Left cardiac atrium (tissue), 4 donors: ENCODE results near the gene ADAMTS2. TPM values are rescaled to one million over a fixed set of nuclear protein-coding genes. Genes with fewer than 3 reads are reported as not detected.

Experiments used
- ATAC-seq, 2 donors: fragments of 200-7000 bp; cut with Tn5 transposase; one replicate each; pipeline ENCODE4 v1.9.1; 2020; ENCODE audit warnings: mild to moderate bottlenecking in 2 of 2, moderate library complexity in 2 of 2
- DNase-seq: peaks from one replicate; pipeline ENCODE4 v3.0.0-alpha.2; 2020
- intact Hi-C, 2 donors: fragments of 100-400 bp; cut with DNase I; formaldehyde crosslinking; loops; one replicate each; pipeline versions ENCODE4 v1.14.1 to v1.15.1; 2022 to 2023
- total RNA-seq, 2 donors: library from RNA; stranded (reverse); fragmentation: NEBNext Ultra II Directional; extraction: Animal tissue kit (Norgen Biotek cat#: 25700); gene quantifications; one replicate each; pipeline ENCODE4 v1.2.1, GENCODE V29; 2021
- donor health status: DM: no; HTN: yes; CAD: no.
- donor health status: DM: no; HTN: yes; CAD: no; lungs with severe emphysema.
- donor health status: DM: yes; HTN: yes; CAD: no.
- donor health status: Dilated cardiomyopathy.

ADAMTS2 gene
- total RNA-seq, 2 donors from 2014 or later: 15.0 to 22.7 TPM

DNA sequence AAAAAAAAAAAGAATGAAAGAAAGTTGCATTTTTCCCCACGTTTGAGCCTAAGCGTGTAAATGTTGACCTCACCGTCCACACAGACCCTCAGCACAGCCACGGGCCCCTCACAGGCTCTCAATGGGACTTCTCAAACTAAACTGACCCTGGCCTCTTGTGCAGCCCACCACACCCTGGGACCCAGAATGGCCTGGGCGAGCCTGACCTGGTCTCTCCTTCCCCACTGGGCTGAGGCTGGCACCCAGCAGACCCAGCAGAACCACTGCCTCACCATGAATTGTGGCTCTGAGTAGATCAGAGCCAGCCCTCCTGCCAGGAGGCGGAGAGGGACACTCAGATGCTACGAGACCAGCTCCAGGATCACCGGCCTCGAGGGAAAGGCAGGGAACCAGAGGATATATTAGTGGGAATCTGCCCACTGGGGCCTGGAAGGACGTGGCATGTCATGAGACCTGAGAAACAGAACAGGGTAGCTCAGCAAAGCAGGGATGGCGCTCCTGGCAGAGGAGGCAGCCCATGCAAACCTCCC lies 160.7 kb downstream of the ADAMTS2 start:
- intact Hi-C loops: no loop called here
- ATAC-seq: no peak
- DNase-seq: peak; percentile 7

- peak; percentile 11 for DNase-seq
- no peak for ATAC-seq
- intact Hi-C loops: no loop called here
Observed at GRCh38 chr5:179183481-179183880, 161.8 kb downstream of the ADAMTS2 start.

- no peak for ATAC-seq
Observed at GRCh38 chr5:179182601-179183000, 162.7 kb downstream of the ADAMTS2 start.

DNA sequence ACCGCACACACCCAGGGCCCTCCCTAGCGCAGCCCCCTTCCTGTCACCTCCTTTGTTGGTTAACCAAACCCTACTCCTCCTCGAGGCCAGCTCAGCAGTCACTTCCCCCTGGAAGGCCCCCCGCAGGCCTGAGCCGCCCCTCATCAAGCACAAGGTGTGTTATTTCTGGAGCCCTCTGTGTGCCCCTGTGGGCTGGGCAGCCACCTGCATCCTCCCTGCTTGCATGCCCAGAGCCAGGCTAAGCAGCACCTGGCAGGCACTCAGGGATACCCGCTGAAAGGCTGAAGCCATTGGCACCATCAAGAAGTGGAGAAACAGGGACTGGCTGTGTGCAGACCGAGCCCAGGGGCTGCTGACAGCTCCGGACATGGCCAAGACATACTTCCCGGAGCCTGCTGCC lies 163.3 kb downstream of the ADAMTS2 start:
- intact Hi-C loops: no loop called here
- ATAC-seq (no peak), DNase-seq (peak; percentile 8)

More at GRCh38 chr5:179182601-179183000, 162.7 kb downstream of the ADAMTS2 start:
- no peak for DNase-seq
- intact Hi-C loops: no loop called here

DNA sequence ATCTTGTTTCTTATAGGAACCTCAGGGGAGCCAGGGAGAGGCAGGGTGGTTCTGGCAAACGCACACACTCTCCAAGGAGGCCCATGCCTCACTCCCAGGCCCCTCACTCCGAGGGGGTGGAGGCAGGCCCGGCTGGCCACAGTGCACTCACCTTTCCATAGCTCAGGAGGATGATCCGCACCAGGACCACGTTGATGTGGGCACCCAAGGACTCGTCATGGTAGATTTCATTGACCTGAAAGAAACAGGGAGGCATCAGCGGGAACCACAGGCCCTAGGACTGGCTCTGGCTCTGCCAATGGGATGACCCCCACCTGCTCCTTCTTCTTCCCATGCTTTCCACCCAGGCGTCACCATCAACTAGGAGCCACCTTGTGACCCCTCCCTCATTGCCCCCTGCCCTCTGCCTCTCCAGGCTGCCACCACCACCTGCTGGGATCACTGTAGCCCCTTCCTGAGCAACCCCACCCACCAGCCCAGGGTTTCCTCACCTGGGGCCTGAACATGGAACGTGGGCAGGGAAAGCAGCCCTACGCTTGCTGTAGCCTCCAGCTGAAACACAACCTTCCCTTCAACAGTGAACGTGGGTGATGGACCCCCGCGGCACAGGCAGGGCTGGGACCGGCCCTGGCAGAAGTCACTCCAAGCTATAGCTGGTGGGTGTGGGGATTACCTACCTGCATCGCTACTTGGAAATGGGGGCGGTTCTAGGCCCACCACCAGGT lies 164.2 kb downstream of the ADAMTS2 start:
- intact Hi-C loops: no loop called here
- DNase-seq: peak; percentile 17
- no peak for ATAC-seq

- DNase-seq: peak; percentile 9
- no peak for ATAC-seq
- intact Hi-C loops: no loop called here
Observed at GRCh38 chr5:179180061-179180610, 165.1 kb downstream of the ADAMTS2 start.

GRCh38 chr5:179177711-179178575 lies 167.3 kb downstream of the ADAMTS2 start:
- peak in 1 of 2 donors; percentile 50 for ATAC-seq
- DNase-seq: peak; percentile 10
- intact Hi-C loops: no loop called here

GRCh38 chr5:179176571-179177230 lies 168.6 kb downstream of the ADAMTS2 start:
- no peak for DNase-seq
- ATAC-seq: no peak
- intact Hi-C loops: no loop called here

DNA sequence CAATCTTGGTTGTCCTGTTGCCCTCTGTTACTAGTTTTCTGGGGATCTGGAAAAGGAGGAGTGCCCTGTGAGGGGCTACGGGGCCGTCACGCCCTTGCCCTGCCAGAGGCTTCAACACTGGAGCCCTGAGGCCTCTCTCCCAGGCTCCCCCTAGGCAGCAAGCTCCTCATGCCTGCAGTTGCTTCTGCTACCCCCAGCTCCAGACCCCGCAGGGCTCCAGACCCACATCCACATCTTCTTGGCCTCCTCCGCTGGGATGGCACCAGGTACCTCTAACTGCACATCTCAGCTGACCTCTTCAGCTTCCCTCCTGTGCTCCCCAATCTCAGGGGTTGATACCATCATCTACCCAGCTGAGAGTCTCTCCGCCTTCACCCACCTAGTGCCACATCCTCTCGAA lies 169.1 kb downstream of the ADAMTS2 start:
- intact Hi-C loops: no loop called here
- DNase-seq (no peak), ATAC-seq (no peak)

- intact Hi-C loops: no loop called here
- ATAC-seq (no peak), DNase-seq (no peak)
Observed at GRCh38 chr5:179171816-179172745, 173.2 kb downstream of the ADAMTS2 start.

GRCh38 chr5:179171251-179171815 lies 173.9 kb downstream of the ADAMTS2 start:
- ATAC-seq (no peak), DNase-seq (no peak)
- intact Hi-C loops: no loop called here

GRCh38 chr5:179170606-179171005 lies 174.7 kb downstream of the ADAMTS2 start:
- ATAC-seq: no peak
- DNase-seq: peak; percentile 9
- intact Hi-C loops: no loop called here

DNA sequence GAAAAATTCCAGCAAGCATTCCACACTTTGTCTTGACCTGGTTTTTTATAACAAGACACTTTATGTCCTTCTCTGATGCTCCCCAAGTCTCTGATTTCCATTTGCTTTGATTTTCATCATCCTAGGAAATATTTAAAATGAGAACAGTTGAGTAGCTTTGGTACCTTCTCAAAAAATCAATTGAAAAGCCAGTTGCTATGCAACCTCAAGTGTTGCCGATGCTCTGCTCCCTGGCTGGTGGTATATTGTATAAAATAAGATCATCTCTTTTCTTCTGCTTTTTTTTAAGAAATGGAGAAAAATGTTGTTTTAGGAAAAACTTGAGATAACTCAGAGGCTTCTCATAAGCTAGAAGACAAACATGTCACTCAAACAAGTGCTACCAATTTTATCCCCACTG lies 175.4 kb downstream of the ADAMTS2 start:
- ATAC-seq (no peak), DNase-seq (no peak)
- intact Hi-C loops: no loop called here

DNA sequence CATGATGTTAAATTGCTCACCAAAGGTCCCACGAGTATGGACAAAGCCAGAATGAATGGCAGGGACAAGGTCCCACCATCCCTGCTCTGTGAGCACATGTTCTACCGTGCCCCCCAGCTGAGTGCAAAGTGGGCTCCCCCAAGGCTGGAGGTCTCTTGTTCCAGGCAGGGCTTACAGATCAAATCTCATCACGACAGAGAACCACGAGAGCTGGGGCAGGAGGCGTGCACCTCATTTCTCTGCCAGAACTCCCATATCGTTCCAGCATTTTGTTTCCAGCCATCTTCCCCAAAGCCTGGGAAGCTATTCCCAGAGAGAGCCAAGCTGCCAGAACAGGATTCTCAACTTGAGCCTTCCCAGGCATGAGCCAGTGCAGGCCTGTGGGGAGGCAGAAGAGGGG lies 176.6 kb downstream of the ADAMTS2 start:
- ATAC-seq: no peak
- intact Hi-C loops: no loop called here
- peak; percentile 13 for DNase-seq

GRCh38 chr5:179167871-179168451 lies 177.3 kb downstream of the ADAMTS2 start:
- ATAC-seq: no peak
- intact Hi-C loops: loop anchor here (1.0 to 2.0 kb wide), 2 partner anchors 326 to 327 kb away; no protein-coding TSS in a partner anchor
- DNase-seq: peak; percentile 19

DNA sequence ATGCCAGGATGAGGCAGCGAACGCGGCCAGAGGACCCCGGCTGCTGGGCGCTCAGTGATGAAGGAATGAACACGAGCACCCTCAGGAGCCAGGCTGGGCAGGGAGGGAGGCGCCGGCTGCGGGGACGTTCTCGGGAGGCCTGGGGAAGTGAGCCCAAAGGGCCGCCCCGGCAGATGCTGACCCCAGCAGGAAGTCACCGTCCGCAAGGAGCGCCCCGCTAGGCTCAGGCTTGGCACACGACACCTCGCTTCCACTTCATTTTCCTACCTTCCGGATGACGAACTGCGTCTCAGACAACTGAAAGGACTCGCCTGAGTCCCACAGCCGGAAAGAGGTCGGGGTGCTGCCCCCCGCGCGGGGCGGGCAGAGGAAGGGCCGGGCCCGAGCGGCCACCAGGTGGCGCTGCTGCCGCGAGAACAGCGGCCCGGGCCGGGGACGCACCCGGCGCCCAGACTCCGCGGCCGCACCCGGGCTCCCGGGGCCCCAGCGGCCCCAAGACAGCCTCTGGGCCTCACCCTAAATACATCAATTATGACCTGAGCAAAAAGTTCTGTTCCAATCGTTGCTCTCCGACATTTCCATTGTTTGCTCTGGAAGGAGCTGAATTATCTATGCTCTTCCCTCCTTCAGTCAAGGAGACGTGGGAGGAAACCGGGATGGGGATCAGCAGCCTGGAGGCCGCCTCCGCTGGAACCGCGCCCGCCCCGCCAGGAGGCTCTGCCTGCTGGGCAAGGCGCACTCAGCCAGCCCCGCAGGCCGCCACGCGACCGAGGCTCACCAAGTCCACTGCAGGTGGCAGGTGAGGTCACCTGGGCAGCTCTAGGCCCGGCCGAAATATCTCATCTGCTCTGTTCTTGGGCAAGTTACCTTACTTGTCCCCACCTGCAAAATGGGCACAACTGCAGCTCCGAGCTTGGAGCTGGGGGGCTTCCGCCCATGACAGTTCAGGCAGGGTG lies 178.1 kb downstream of the ADAMTS2 start:
- ATAC-seq (peak; percentile 83 to 87), DNase-seq (peak; percentile 68)
- intact Hi-C loops: loop anchor here (1.0 to 2.0 kb wide), 2 partner anchors 327 to 328 kb away; no protein-coding TSS in a partner anchor
